DOHH2 (cell line): ENCODE data around the gene CLEC4E.
A peak's percentile ranks its signal among the peaks of the same experiment; 100 is the strongest.

Experiments
- H3F3A ChIP-seq: fragments of 200-600 bp; sonication (generic), shearing (Covaris generic); 2 replicates; pipeline ENCODE4 v1.6.0; 2016; ENCODE audit warnings: antibody characterized with exemption, mild to moderate bottlenecking; ENCODE audit not compliant: control insufficient read depth, insufficient read depth
- H3K27ac ChIP-seq: fragments of 200-600 bp; sonication (generic); 2 replicates; pipeline ENCODE4 v1.5.1; 2014; ENCODE audit warnings: low read depth, mild to moderate bottlenecking, low read length, moderate library complexity
- H3K27me3 ChIP-seq: fragments of 200-600 bp; sonication (generic); 2 replicates; pipeline ENCODE4 v1.6.1; 2014; ENCODE audit warnings: mild to moderate bottlenecking, low read length, mixed read lengths; ENCODE audit not compliant: control insufficient read depth
- H3K36me3 ChIP-seq: fragments of 200-600 bp; sonication (generic); 2 replicates; pipeline ENCODE4 v1.6.1; 2014; ENCODE audit warnings: mild to moderate bottlenecking, low read length, moderate library complexity, mixed read lengths; ENCODE audit not compliant: control insufficient read depth
- H3K4me1 ChIP-seq: fragments of 200-600 bp; sonication (generic); 2 replicates; pipeline ENCODE4 v1.6.1; 2014; ENCODE audit warnings: mild to moderate bottlenecking, low read length, mixed read lengths; ENCODE audit not compliant: control insufficient read depth
- H3K4me2 ChIP-seq: fragments of 200-600 bp; sonication (generic); 2 replicates; pipeline ENCODE4 v1.6.0; 2014; ENCODE audit warnings: mild to moderate bottlenecking, low read length, moderate library complexity
- H3K4me3 ChIP-seq: fragments of 200-600 bp; sonication (generic); 2 replicates; pipeline ENCODE4 v1.5.1; 2014; ENCODE audit warnings: mild to moderate bottlenecking, low read length, mixed read lengths
- H3K79me2 ChIP-seq: fragments of 200-600 bp; sonication (generic); 2 replicates; pipeline ENCODE4 v1.6.1; 2014; ENCODE audit warnings: mild to moderate bottlenecking, low read length, mixed read lengths; ENCODE audit not compliant: control insufficient read depth
- H3K9me2 ChIP-seq: fragments of 200-600 bp; sonication (generic); replicated peaks from 2 replicates; pipeline ENCODE4 v1.6.1; 2014; ENCODE audit warnings: mild to moderate bottlenecking, low read length, mixed read lengths; ENCODE audit not compliant: control insufficient read depth
- H3K9me3 ChIP-seq: fragments of 200-600 bp; sonication (generic); 2 replicates; pipeline ENCODE4 v1.6.1; 2014; ENCODE audit warnings: antibody characterized with exemption, low read length, mixed read lengths; ENCODE audit not compliant: control insufficient read depth, insufficient read depth
- H4K20me1 ChIP-seq: fragments of 200-600 bp; sonication (generic); 2 replicates; pipeline ENCODE4 v1.6.0; 2014; ENCODE audit warnings: low read depth, mild to moderate bottlenecking, antibody characterized with exemption, low read length, moderate library complexity; ENCODE audit not compliant: control insufficient read depth, insufficient read depth
- CTCF ChIP-seq: fragments of 200-600 bp; sonication (generic); IDR thresholded peaks from one replicate; pipeline ENCODE4 v1.5.1; 2014; ENCODE audit warnings: antibody characterized with exemption, mild to moderate bottlenecking, low read depth, low read length; ENCODE audit not compliant: poor library complexity, severe bottlenecking
- EZH2phosphoT487 ChIP-seq: fragments of 200-600 bp; sonication (generic); IDR thresholded peaks from 2 replicates; pipeline ENCODE4 v1.6.1; 2017; ENCODE audit warnings: borderline replicate concordance, mild to moderate bottlenecking, antibody characterized with exemption, low read length, moderate library complexity, mixed read lengths

Gene CLEC4E

GRCh38 chr12:8581098-8581784, 40.5 kb upstream of the CLEC4E start:
- H3K9me3 ChIP-seq: no peaks in the 10 kb centered on the region
- H3K27me3 ChIP-seq: no peaks in the 10 kb centered on the region
- H3K27ac ChIP-seq: no peak overlapping the region
- peaks cover 2% of the 10 kb centered on the region; the same call in 1 of the 2 replicates for H3F3A ChIP-seq
- H3K9me2 ChIP-seq: no peaks in the 10 kb centered on the region
- H3K36me3 ChIP-seq: no peaks in the 10 kb centered on the region
- no peak overlapping the region for H3K4me2 ChIP-seq
- no peaks in the 10 kb centered on the region for H3K79me2 ChIP-seq
- H3K4me1 ChIP-seq: peaks cover 40% of the 10 kb centered on the region
- no peaks in the 10 kb centered on the region for H4K20me1 ChIP-seq
- TF ChIP-seq EZH2phosphoT487: no peak
- TF ChIP-seq CTCF: no peak
- no peak overlapping the region for H3K4me3 ChIP-seq

GRCh38 chr12:8577879-8578278, 37.2 kb upstream of the CLEC4E start:
- Histone ChIP-seq H3K4me3 (peak overlapping the region; percentile 49), H3K36me3 (no peaks in the 10 kb centered on the region), H4K20me1 (no peaks in the 10 kb centered on the region), H3K4me1 (peaks cover 34% of the 10 kb centered on the region), H3K9me2 (no peaks in the 10 kb centered on the region), H3F3A (peaks cover 2% of the 10 kb centered on the region; the same call in 1 of the 2 replicates), H3K4me2 (peak overlapping the region; percentile 58), H3K27me3 (no peaks in the 10 kb centered on the region), H3K27ac (peak overlapping the region; percentile 57), H3K9me3 (no peaks in the 10 kb centered on the region), H3K79me2 (no peaks in the 10 kb centered on the region)
- TF ChIP-seq CTCF (peak; percentile 42), EZH2phosphoT487 (no peak)

- Histone ChIP-seq H3K9me3 (peaks cover 6% of the 10 kb centered on the region; the same call in 1 of the 2 replicates), H3K27me3 (no peaks in the 10 kb centered on the region), H3K4me1 (peaks cover 8% of the 10 kb centered on the region), H3K27ac (no peak overlapping the region), H3K36me3 (no peaks in the 10 kb centered on the region), H3K9me2 (no peaks in the 10 kb centered on the region), H3K79me2 (no peaks in the 10 kb centered on the region), H3F3A (no peaks in the 10 kb centered on the region), H3K4me3 (no peak overlapping the region), H3K4me2 (no peak overlapping the region), H4K20me1 (no peaks in the 10 kb centered on the region)
- no peak for TF ChIP-seq EZH2phosphoT487
- no peak for TF ChIP-seq CTCF
Observed at GRCh38 chr12:8572507-8572906, 31.8 kb upstream of the CLEC4E start.
